ENCODE data around the gene ASIC2.

Gene ASIC2

GRCh38 chr17:33242375-33243124, 50.5 kb downstream of the ASIC2 start:
- no peaks in the 10 kb centered on the region for H3K4me1 ChIP-seq (ENCODE audit: control insufficient read depth, insufficient read depth, low read length)
- H3K9ac ChIP-seq (ENCODE audit: low read length), result no peak overlapping the region
- no peak overlapping the region for H3K4me3 ChIP-seq (ENCODE audit: low read depth, low read length)
- no peaks in the 10 kb centered on the region for H3K27me3 ChIP-seq (ENCODE audit: control insufficient read depth, insufficient read depth, low read length)
- H3K9me3 ChIP-seq (ENCODE audit: control insufficient read depth, insufficient read depth, low read depth, low read length), result no peaks in the 10 kb centered on the region
- H3K36me3 ChIP-seq (ENCODE audit: control insufficient read depth, insufficient read depth, low read length), result no peaks in the 10 kb centered on the region
- H3K27ac ChIP-seq (ENCODE audit: low read depth, low read length), result no peak overlapping the region

- H3K36me3 ChIP-seq (ENCODE audit: control insufficient read depth, insufficient read depth, low read length), result no peaks in the 10 kb centered on the region
- H3K4me1 ChIP-seq (ENCODE audit: control insufficient read depth, insufficient read depth, low read length), result no peaks in the 10 kb centered on the region
- H3K9ac ChIP-seq (ENCODE audit: low read length), result no peak overlapping the region
- no peaks in the 10 kb centered on the region for H3K9me3 ChIP-seq (ENCODE audit: control insufficient read depth, insufficient read depth, low read depth, low read length)
- no peak overlapping the region for H3K4me3 ChIP-seq (ENCODE audit: low read depth, low read length)
- no peak overlapping the region for H3K27ac ChIP-seq (ENCODE audit: low read depth, low read length)
- H3K27me3 ChIP-seq (ENCODE audit: control insufficient read depth, insufficient read depth, low read length), result no peaks in the 10 kb centered on the region
Measured at GRCh38 chr17:33241390-33241789, 51.7 kb downstream of the ASIC2 start.

DNA sequence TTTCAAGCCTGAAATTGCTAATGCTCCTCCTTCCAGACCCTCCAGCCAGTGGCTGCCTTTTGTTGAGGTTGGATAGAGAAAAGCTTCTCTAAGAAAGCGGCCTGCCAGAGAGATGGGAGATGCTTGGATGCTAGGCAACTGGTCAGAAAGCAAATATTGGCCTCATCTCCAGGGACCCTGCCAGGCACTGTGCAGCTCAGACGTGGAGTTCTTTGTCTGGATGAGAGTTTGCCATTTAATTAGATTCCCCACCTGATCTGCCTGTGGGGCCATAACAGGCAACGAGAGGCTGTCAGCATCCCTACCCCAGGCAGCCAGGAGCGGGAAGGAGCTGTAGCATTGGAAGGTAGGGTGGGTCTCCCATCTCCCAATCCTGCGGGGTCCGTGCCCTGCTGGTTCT, 52.7 kb downstream of the ASIC2 start:
- Histone ChIP-seq H3K9me3 (ENCODE audit: control insufficient read depth, insufficient read depth, low read depth, low read length) (no peaks in the 10 kb centered on the region), H3K36me3 (ENCODE audit: control insufficient read depth, insufficient read depth, low read length) (no peaks in the 10 kb centered on the region), H3K4me1 (ENCODE audit: control insufficient read depth, insufficient read depth, low read length) (no peaks in the 10 kb centered on the region), H3K27me3 (ENCODE audit: control insufficient read depth, insufficient read depth, low read length) (no peaks in the 10 kb centered on the region), H3K27ac (ENCODE audit: low read depth, low read length) (no peak overlapping the region), H3K9ac (ENCODE audit: low read length) (no peak overlapping the region), H3K4me3 (ENCODE audit: low read depth, low read length) (no peak overlapping the region)

DNA sequence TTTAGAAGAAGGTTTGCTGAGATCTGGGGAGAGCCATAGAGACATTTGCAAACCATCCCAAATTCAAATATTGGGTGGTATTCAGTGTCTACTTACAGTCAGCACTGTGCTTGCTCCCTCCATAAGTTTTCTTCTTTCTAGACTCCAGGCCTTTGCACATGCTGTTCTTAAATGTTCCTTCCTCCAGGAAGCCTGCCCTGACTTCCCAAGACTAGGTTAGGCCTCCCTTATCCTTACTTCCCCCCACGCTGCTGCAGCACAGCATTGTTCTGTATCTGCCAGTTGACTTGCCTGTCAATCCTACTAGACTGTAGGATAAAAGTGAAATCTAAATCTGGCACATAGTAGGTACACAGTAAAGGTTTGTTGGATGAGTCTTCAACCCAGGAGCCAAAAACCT, 53.4 kb downstream of the ASIC2 start:
- Histone ChIP-seq H3K9ac (ENCODE audit: low read length) (no peak overlapping the region), H3K4me3 (ENCODE audit: low read depth, low read length) (no peak overlapping the region), H3K36me3 (ENCODE audit: control insufficient read depth, insufficient read depth, low read length) (no peaks in the 10 kb centered on the region), H3K4me1 (ENCODE audit: control insufficient read depth, insufficient read depth, low read length) (no peaks in the 10 kb centered on the region), H3K27ac (ENCODE audit: low read depth, low read length) (no peak overlapping the region), H3K9me3 (ENCODE audit: control insufficient read depth, insufficient read depth, low read depth, low read length) (no peaks in the 10 kb centered on the region), H3K27me3 (ENCODE audit: control insufficient read depth, insufficient read depth, low read length) (no peaks in the 10 kb centered on the region)

GRCh38 chr17:33234930-33235685, 58.0 kb downstream of the ASIC2 start:
- H3K9ac ChIP-seq (ENCODE audit: low read length), result no peak overlapping the region
- H3K4me1 ChIP-seq (ENCODE audit: control insufficient read depth, insufficient read depth, low read length), result no peaks in the 10 kb centered on the region
- H3K4me3 ChIP-seq (ENCODE audit: low read depth, low read length), result no peak overlapping the region
- H3K36me3 ChIP-seq (ENCODE audit: control insufficient read depth, insufficient read depth, low read length), result no peaks in the 10 kb centered on the region
- no peaks in the 10 kb centered on the region for H3K27me3 ChIP-seq (ENCODE audit: control insufficient read depth, insufficient read depth, low read length)
- H3K27ac ChIP-seq (ENCODE audit: low read depth, low read length), result no peak overlapping the region
- H3K9me3 ChIP-seq (ENCODE audit: control insufficient read depth, insufficient read depth, low read depth, low read length), result no peaks in the 10 kb centered on the region

DNA sequence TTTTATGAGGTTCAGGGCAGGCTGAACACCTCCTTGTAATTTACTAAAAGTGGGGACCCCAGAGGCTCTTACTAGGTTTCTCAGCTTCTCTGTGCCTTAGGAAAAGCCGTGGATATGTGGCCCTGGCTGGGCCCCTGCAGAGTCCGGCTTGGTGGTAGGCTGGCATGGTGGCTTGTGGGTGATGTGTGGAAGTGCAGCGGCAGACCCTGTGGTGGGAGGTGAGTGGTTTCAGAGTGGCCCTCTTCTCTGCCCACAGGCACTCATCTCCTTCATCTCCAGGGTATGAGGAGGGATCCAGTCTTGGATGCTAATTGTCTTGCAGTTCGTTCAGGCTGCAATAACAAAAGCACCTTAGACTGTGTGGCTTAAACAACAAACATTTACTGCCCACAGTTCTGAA, 58.9 kb downstream of the ASIC2 start:
- 0 out of 2 replicates have a peak, but pooled peaks cover 3% of the 10 kb centered on the region for H3K27me3 ChIP-seq (ENCODE audit: control insufficient read depth, insufficient read depth, low read length)
- H3K36me3 ChIP-seq (ENCODE audit: control insufficient read depth, insufficient read depth, low read length), result no peaks in the 10 kb centered on the region
- no peak overlapping the region for H3K27ac ChIP-seq (ENCODE audit: low read depth, low read length)
- no peaks in the 10 kb centered on the region for H3K9me3 ChIP-seq (ENCODE audit: control insufficient read depth, insufficient read depth, low read depth, low read length)
- H3K4me1 ChIP-seq (ENCODE audit: control insufficient read depth, insufficient read depth, low read length), result no peaks in the 10 kb centered on the region
- H3K9ac ChIP-seq (ENCODE audit: low read length), result no peak overlapping the region
- no peak overlapping the region for H3K4me3 ChIP-seq (ENCODE audit: low read depth, low read length)

GRCh38 chr17:33233811-33234177, 59.3 kb downstream of the ASIC2 start:
- Histone ChIP-seq H3K9me3 (ENCODE audit: control insufficient read depth, insufficient read depth, low read depth, low read length) (no peaks in the 10 kb centered on the region), H3K27me3 (ENCODE audit: control insufficient read depth, insufficient read depth, low read length) (0 out of 2 replicates have a peak, but pooled peaks cover 3% of the 10 kb centered on the region), H3K27ac (ENCODE audit: low read depth, low read length) (no peak overlapping the region), H3K4me1 (ENCODE audit: control insufficient read depth, insufficient read depth, low read length) (no peaks in the 10 kb centered on the region), H3K9ac (ENCODE audit: low read length) (no peak overlapping the region), H3K36me3 (ENCODE audit: control insufficient read depth, insufficient read depth, low read length) (no peaks in the 10 kb centered on the region), H3K4me3 (ENCODE audit: low read depth, low read length) (no peak overlapping the region)

GRCh38 chr17:33229499-33229898, 63.6 kb downstream of the ASIC2 start:
- Histone ChIP-seq H3K36me3 (ENCODE audit: control insufficient read depth, insufficient read depth, low read length) (no peaks in the 10 kb centered on the region), H3K9ac (ENCODE audit: low read length) (no peak overlapping the region), H3K27me3 (ENCODE audit: control insufficient read depth, insufficient read depth, low read length) (0 out of 2 replicates have a peak, but pooled peaks cover 3% of the 10 kb centered on the region), H3K9me3 (ENCODE audit: control insufficient read depth, insufficient read depth, low read depth, low read length) (no peaks in the 10 kb centered on the region), H3K27ac (ENCODE audit: low read depth, low read length) (no peak overlapping the region), H3K4me3 (ENCODE audit: low read depth, low read length) (no peak overlapping the region), H3K4me1 (ENCODE audit: control insufficient read depth, insufficient read depth, low read length) (no peaks in the 10 kb centered on the region)

- H3K4me3 ChIP-seq (ENCODE audit: low read depth, low read length), result no peak overlapping the region
- 0 out of 2 replicates have a peak, but pooled peaks cover 3% of the 10 kb centered on the region for H3K27me3 ChIP-seq (ENCODE audit: control insufficient read depth, insufficient read depth, low read length)
- H3K9ac ChIP-seq (ENCODE audit: low read length), result no peak overlapping the region
- H3K4me1 ChIP-seq (ENCODE audit: control insufficient read depth, insufficient read depth, low read length), result no peaks in the 10 kb centered on the region
- H3K36me3 ChIP-seq (ENCODE audit: control insufficient read depth, insufficient read depth, low read length), result no peaks in the 10 kb centered on the region
- no peaks in the 10 kb centered on the region for H3K9me3 ChIP-seq (ENCODE audit: control insufficient read depth, insufficient read depth, low read depth, low read length)
- H3K27ac ChIP-seq (ENCODE audit: low read depth, low read length), result no peak overlapping the region
Measured at GRCh38 chr17:33229028-33229427, 64.1 kb downstream of the ASIC2 start.

- Histone ChIP-seq H3K36me3 (ENCODE audit: control insufficient read depth, insufficient read depth, low read length) (no peaks in the 10 kb centered on the region), H3K27ac (ENCODE audit: low read depth, low read length) (no peak overlapping the region), H3K9ac (ENCODE audit: low read length) (no peak overlapping the region), H3K4me3 (ENCODE audit: low read depth, low read length) (no peak overlapping the region), H3K27me3 (ENCODE audit: control insufficient read depth, insufficient read depth, low read length) (0 out of 2 replicates have a peak, but pooled peaks cover 3% of the 10 kb centered on the region), H3K9me3 (ENCODE audit: control insufficient read depth, insufficient read depth, low read depth, low read length) (no peaks in the 10 kb centered on the region), H3K4me1 (ENCODE audit: control insufficient read depth, insufficient read depth, low read length) (no peaks in the 10 kb centered on the region)
Measured at GRCh38 chr17:33228548-33228947, 64.5 kb downstream of the ASIC2 start.

DNA sequence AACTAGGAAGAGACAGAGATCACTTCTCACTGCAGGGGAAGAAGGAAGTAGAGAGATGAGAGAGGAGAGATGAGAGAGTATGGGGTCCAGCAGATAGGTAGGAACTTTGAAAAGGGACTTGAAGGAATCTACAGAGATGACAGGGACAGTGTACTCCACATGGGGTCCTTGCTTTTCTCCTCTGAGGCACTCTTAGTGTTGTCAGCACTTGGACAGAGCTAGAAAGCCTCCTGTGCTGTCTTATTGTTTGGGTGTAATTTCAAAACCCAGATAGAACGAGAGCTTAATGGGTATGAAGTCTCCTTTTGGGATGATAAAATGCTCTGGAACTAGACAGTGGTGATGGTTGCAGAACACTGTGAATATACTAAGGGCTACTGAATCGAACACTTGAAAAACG, 65.2 kb downstream of the ASIC2 start:
- H3K27ac ChIP-seq (ENCODE audit: low read depth, low read length), result no peak overlapping the region
- H3K4me1 ChIP-seq (ENCODE audit: control insufficient read depth, insufficient read depth, low read length), result no peaks in the 10 kb centered on the region
- H3K27me3 ChIP-seq (ENCODE audit: control insufficient read depth, insufficient read depth, low read length), result 0 out of 2 replicates have a peak, but pooled peaks cover 3% of the 10 kb centered on the region
- H3K9ac ChIP-seq (ENCODE audit: low read length), result no peak overlapping the region
- no peak overlapping the region for H3K4me3 ChIP-seq (ENCODE audit: low read depth, low read length)
- H3K36me3 ChIP-seq (ENCODE audit: control insufficient read depth, insufficient read depth, low read length), result no peaks in the 10 kb centered on the region
- no peaks in the 10 kb centered on the region for H3K9me3 ChIP-seq (ENCODE audit: control insufficient read depth, insufficient read depth, low read depth, low read length)
